CD14-positive monocyte (primary cell): Measurements from ENCODE around the gene CGB8. TPM values are rescaled to one million over a fixed set of nuclear protein-coding genes. Genes with fewer than 3 reads are reported as not detected.

ENCODE experiments used
- DNase-seq, 3 donors: peaks; one replicate each; pipeline ENCODE4 v3.0.0-alpha.2; 2011 to 2022
- H2AFZ ChIP-seq: 2 replicates; pipeline ENCODE4 v1.6.0; 2012; ENCODE audit warnings: mild to moderate bottlenecking, low read depth, low read length, inconsistent platforms; ENCODE audit not compliant: insufficient read depth, poor library complexity, severe bottlenecking
- H3K27ac ChIP-seq, 2 donors: 1 replicate in 1 of 2; 2 replicates in 1 of 2; pipeline ENCODE4 v1.5.1; 2012 to 2013; ENCODE audit warnings: low read length in 2 of 2, control low read depth in 1 of 2, inconsistent platforms in 1 of 2, low read depth in 1 of 2, mild to moderate bottlenecking in 1 of 2
- H3K27me3 ChIP-seq, 2 donors: one replicate each; pipeline versions ENCODE4 v1.6.0 to v1.6.1; 2011 to 2013; ENCODE audit warnings: low read length in 2 of 2; ENCODE audit not compliant: control insufficient read depth in 2 of 2, insufficient read depth in 2 of 2
- H3K36me3 ChIP-seq, 2 donors: replicated peaks in 1 of 2; 1 replicate in 1 of 2; 2 replicates in 1 of 2; pipeline versions ENCODE4 v1.5.1 to v1.6.1; 2012 to 2013; ENCODE audit warnings: low read length in 2 of 2, control low read depth in 1 of 2, inconsistent platforms in 1 of 2, mild to moderate bottlenecking in 1 of 2; ENCODE audit not compliant: insufficient read depth in 2 of 2, control insufficient read depth in 1 of 2
- H3K4me1 ChIP-seq, 2 donors: 1 replicate in 1 of 2; 2 replicates in 1 of 2; pipeline versions ENCODE4 v1.5.1 to v1.6.1; 2012 to 2013; ENCODE audit warnings: low read length in 2 of 2, control low read depth in 1 of 2, inconsistent platforms in 1 of 2, mild to moderate bottlenecking in 1 of 2, moderate library complexity in 1 of 2; ENCODE audit not compliant: insufficient read depth in 2 of 2, control insufficient read depth in 1 of 2
- H3K4me2 ChIP-seq: replicated peaks from 2 replicates; pipeline ENCODE3; 2012; ENCODE audit warnings: low read length, moderate library complexity, mild to moderate bottlenecking; ENCODE audit not compliant: poor library complexity, severe bottlenecking; ENCODE audit errors: extremely low read depth
- H3K4me3 ChIP-seq, 3 experiments: fragments of 200-600 bp in 1 of 3; sonication (generic) in 1 of 3; replicated peaks in 1 of 3; 1 replicate in 2 of 3; 2 replicates in 1 of 3; pipeline ENCODE4 v1.5.1; 2011 to 2013; ENCODE audit warnings: low read length in 3 of 3, mild to moderate bottlenecking in 3 of 3, control low read depth in 2 of 3, low read depth in 2 of 3, inconsistent platforms in 1 of 3, moderate library complexity in 1 of 3
- H3K79me2 ChIP-seq: 2 replicates; pipeline ENCODE4 v1.6.0; 2012; ENCODE audit warnings: mild to moderate bottlenecking, control low read depth, inconsistent platforms, low read length, moderate library complexity; ENCODE audit not compliant: insufficient read depth
- H3K9ac ChIP-seq: 2 replicates; pipeline ENCODE4 v1.6.0; 2017; ENCODE audit warnings: low read length, mild to moderate bottlenecking; ENCODE audit not compliant: insufficient read depth, poor library complexity, severe bottlenecking
- H3K9me3 ChIP-seq, 2 donors: replicated peaks in 1 of 2; 1 replicate in 1 of 2; 2 replicates in 1 of 2; pipeline versions ENCODE4 v1.5.1 to v1.6.1; 2012 to 2013; ENCODE audit warnings: low read length in 2 of 2, control low read depth in 1 of 2; ENCODE audit not compliant: control insufficient read depth in 1 of 2, insufficient read depth in 1 of 2
- H4K20me1 ChIP-seq: 2 replicates; pipeline ENCODE4 v1.6.0; 2012; ENCODE audit warnings: mild to moderate bottlenecking, low read length, control low read depth, moderate library complexity; ENCODE audit not compliant: insufficient read depth
- H3K27ac Mint-ChIP-seq, 7 donors: one replicate each; pipeline ENCODE4 v1.8.0; 2020; ENCODE audit warnings: mild to moderate bottlenecking in 7 of 7, mixed read lengths in 7 of 7, moderate library complexity in 6 of 7, inconsistent platforms in 2 of 7
- H3K27me3 Mint-ChIP-seq, 3 donors: one replicate each; pipeline ENCODE4 v1.8.0; 2021 to 2022; ENCODE audit warnings: low read depth in 3 of 3, mild to moderate bottlenecking in 3 of 3, mixed read lengths in 3 of 3, moderate library complexity in 3 of 3, inconsistent platforms in 1 of 3
- H3K36me3 Mint-ChIP-seq, 2 donors: one replicate each; pipeline ENCODE4 v1.8.0; 2020; ENCODE audit warnings: mixed read lengths in 2 of 2, inconsistent platforms in 1 of 2, mild to moderate bottlenecking in 1 of 2
- H3K4me1 Mint-ChIP-seq: one replicate; pipeline ENCODE4 v1.8.0; 2020; ENCODE audit warnings: mild to moderate bottlenecking, mixed read lengths
- H3K4me3 Mint-ChIP-seq, 2 donors: one replicate each; pipeline ENCODE4 v1.8.0; 2020; ENCODE audit warnings: mild to moderate bottlenecking in 2 of 2, mixed read lengths in 2 of 2, moderate library complexity in 1 of 2
- H3K9me3 Mint-ChIP-seq, 7 donors: one replicate each; pipeline ENCODE4 v1.8.0; 2020 to 2022; ENCODE audit warnings: mixed read lengths in 7 of 7, mild to moderate bottlenecking in 6 of 7, moderate library complexity in 6 of 7, inconsistent platforms in 2 of 7
- CTCF ChIP-seq: fragments of 200-600 bp; IDR thresholded peaks from one replicate; pipeline ENCODE4 v1.8.0; 2022; ENCODE audit warnings: antibody characterized with exemption, mild to moderate bottlenecking
- WGBS: methylation state at CpG from one replicate; pipeline ENCODE4 v1.1.5; 2013; ENCODE audit warnings: missing lambda C conversion rate; ENCODE audit not compliant: insufficient coverage; 5-methylcytosine and 5-hydroxymethylcytosine counted together
- intact Hi-C, 2 donors: fragments of 100-400 bp; cut with micrococcal nuclease; formaldehyde crosslinking; loops; one replicate each; pipeline versions ENCODE4 v1.15.0 to v1.15.1; 2023
- polyA plus RNA-seq, 3 donors: library from polyadenylated mRNA; depleted of rRNA in 1 of 3; unstranded in 2 of 3; stranded (reverse) in 1 of 3; fragments of 300-500 nt in 2 of 3; fragments of >200 nt in 1 of 3; fragmentation: Illumina TruSeq in 2 of 3; gene quantifications; 1 replicate in 2 of 3; 2 replicates in 1 of 3; pipeline ENCODE4 v1.2.3, GENCODE V29; 2012 to 2021

The CGB8 gene
- polyA plus RNA-seq, 3 donors = not detected

- Histone ChIP-seq H3K79me2 (no peaks in the 10 kb centered on the region), H2AFZ (no peak within 1 kb of the TSS), H3K27me3 (peaks cover 27 to 80% of the 10 kb centered on the region in 2 donors), H3K9ac (no peak within 1 kb of the TSS), H3K4me3 (no peak within 1 kb of the TSS), H3K27ac (no peak within 1 kb of the TSS), H3K36me3 (no peaks in the 10 kb centered on the region), H3K4me1 (no peaks in the 10 kb centered on the region), H3K9me3 (no peaks in the 10 kb centered on the region), H4K20me1 (no peaks in the 10 kb centered on the region), H3K4me2 (no peak within 1 kb of the TSS)
- TF ChIP-seq CTCF = no peak
- Mint-ChIP-seq H3K36me3 (no peaks in the 10 kb centered on the region), H3K27ac (no peak within 1 kb of the TSS), H3K4me3 (peak within 1 kb of the TSS in 1 of 2 donors; percentile 57), H3K4me1 (no peaks in the 10 kb centered on the region), H3K27me3 (peaks cover 79 to 93% (median 81%) of the 10 kb centered on the region in 3 donors), H3K9me3 (peaks cover 2 to 17% (median 6%) of the 10 kb centered on the region in 7 donors)
- intact Hi-C loops = no loop called here
- DNase-seq = no peak
- 7% methylated on average over 44 of the region's 53 CpGs for WGBS
These were observed 16.1 kb upstream of the CGB8 start, which contains the start of gene NTF4 for GRCh38 chr19:49064768-49065611. Gene NTF4, minus strand, starts transcription at chr19:49064818. Its CDS starts 2,821 bp downstream, at chr19:49061997.

GRCh38 chr19:49064029-49064629 is 15.2 kb upstream of the CGB8 start:
- no peak overlapping the region for H3K27ac ChIP-seq
- H3K9ac ChIP-seq = no peak overlapping the region
- Mint-ChIP-seq H3K36me3 (no peaks in the 10 kb centered on the region), H3K4me1 (no peaks in the 10 kb centered on the region), H3K27ac (no peak overlapping the region), H3K9me3 (peaks cover 2 to 15% (median 6%) of the 10 kb centered on the region in 7 donors), H3K4me3 (peak overlapping the region in 1 of 2 donors; percentile 57), H3K27me3 (peaks cover 79 to 94% (median 83%) of the 10 kb centered on the region in 3 donors)
- H3K36me3 ChIP-seq = no peaks in the 10 kb centered on the region
- 73% methylated on average over 8 of the region's 10 CpGs for WGBS
- no peak overlapping the region for H3K4me2 ChIP-seq
- no peak for TF ChIP-seq CTCF
- intact Hi-C loops = no loop called here
- peaks cover 30 to 79% of the 10 kb centered on the region in 2 donors for H3K27me3 ChIP-seq
- no peak for DNase-seq
- H2AFZ ChIP-seq = no peak overlapping the region
- no peaks in the 10 kb centered on the region for H4K20me1 ChIP-seq
- no peaks in the 10 kb centered on the region for H3K4me1 ChIP-seq
- no peaks in the 10 kb centered on the region for H3K9me3 ChIP-seq
- no peaks in the 10 kb centered on the region for H3K79me2 ChIP-seq
- H3K4me3 ChIP-seq = no peak overlapping the region
